ENCODE results near the gene PIK3CD. TPM values are rescaled to one million over a fixed set of nuclear protein-coding genes. Genes with fewer than 3 reads are reported as not detected.

Gene PIK3CD
- total and polyA plus RNA-seq, 4 donors, result 1.8 to 11.3 (median 3.4) TPM

GRCh38 chr1:9729523-9729922 lies 78.0 kb downstream of the PIK3CD start:
- Histone ChIP-seq H3K36me3 (ENCODE audit: control insufficient read depth in 4 of 4, insufficient read depth in 3 of 4, low read depth in 1 of 4, low read length in 3 of 4) (peaks cover 0 to 16% (median 4%) of the 10 kb centered on the region in 4 donors), H3K9ac (ENCODE audit: low read depth in 1 of 2, low read length in 2 of 2) (no peak overlapping the region), H3K27ac (ENCODE audit: low read depth in 1 of 2, low read length in 2 of 2) (no peak overlapping the region), H3K9me3 (ENCODE audit: control insufficient read depth in 4 of 4, low read length in 3 of 4) (no peaks in the 10 kb centered on the region), H3K27me3 (ENCODE audit: control insufficient read depth in 4 of 4, insufficient read depth in 4 of 4, low read length in 3 of 4) (no peaks in the 10 kb centered on the region), H3K4me1 (ENCODE audit: control insufficient read depth in 4 of 4, insufficient read depth in 4 of 4, low read length in 3 of 4) (peaks cover 0 to 5% (median 1%) of the 10 kb centered on the region in 4 donors), H3K4me3 (ENCODE audit: low read depth in 1 of 3, low read length in 3 of 3) (no peak overlapping the region)
- 93% methylated on average over 12 of the region's 12 CpGs for WGBS
- no peak for TF ChIP-seq HNF4G (IDR thresholded peaks at IDR 0.05)
- no peak for TF ChIP-seq FOXA2 (IDR thresholded peaks at IDR 0.05)
- TF ChIP-seq RAD21 (IDR thresholded peaks at IDR 0.05), result no peak
- TF ChIP-seq MAX (IDR thresholded peaks at IDR 0.05), result no peak
- TF ChIP-seq JUND (IDR thresholded peaks at IDR 0.05), result no peak
- TF ChIP-seq CTCF (IDR thresholded peaks at IDR 0.05; ENCODE audit: low read depth, low read length, missing input control), result no peak
- TF ChIP-seq FOXA1 (IDR thresholded peaks at IDR 0.05), result no peak
- TF ChIP-seq NR2F2 (IDR thresholded peaks at IDR 0.05), result no peak
- no peak for TF ChIP-seq YY1 (IDR thresholded peaks at IDR 0.05)
- TF ChIP-seq EGR1 (IDR thresholded peaks at IDR 0.05; ENCODE audit: low read depth in 2 of 2), result no peak
- no peak for TF ChIP-seq REST (IDR thresholded peaks at IDR 0.05)
- TF ChIP-seq SP1 (IDR thresholded peaks at IDR 0.05), result no peak
- TF ChIP-seq GABPA (IDR thresholded peaks at IDR 0.05 in 1 of 2, conservative IDR thresholded peaks at IDR 0.05 in 1 of 2), result no peak
- TF ChIP-seq TAF1 (conservative IDR thresholded peaks at IDR 0.05), result no peak
- no peak for TF ChIP-seq RXRA (IDR thresholded peaks at IDR 0.05)
- DNase-seq (ENCODE audit: low spot score), result no peak

GRCh38 chr1:9730096-9730901 lies 78.8 kb downstream of the PIK3CD start:
- DNase-seq (ENCODE audit: low spot score), result no peak
- Histone ChIP-seq H3K9ac (ENCODE audit: low read depth in 1 of 2, low read length in 2 of 2) (no peak overlapping the region), H3K4me3 (ENCODE audit: low read depth in 1 of 3, low read length in 3 of 3) (no peak overlapping the region), H3K27me3 (ENCODE audit: control insufficient read depth in 4 of 4, insufficient read depth in 4 of 4, low read length in 3 of 4) (no peaks in the 10 kb centered on the region), H3K4me1 (ENCODE audit: control insufficient read depth in 4 of 4, insufficient read depth in 4 of 4, low read length in 3 of 4) (peaks cover 0 to 5% (median 1%) of the 10 kb centered on the region in 4 donors), H3K27ac (ENCODE audit: low read depth in 1 of 2, low read length in 2 of 2) (no peak overlapping the region), H3K36me3 (ENCODE audit: control insufficient read depth in 4 of 4, insufficient read depth in 3 of 4, low read depth in 1 of 4, low read length in 3 of 4) (peaks cover 0 to 16% (median 7%) of the 10 kb centered on the region in 4 donors), H3K9me3 (ENCODE audit: control insufficient read depth in 4 of 4, low read length in 3 of 4) (no peaks in the 10 kb centered on the region)
- whole genome bisulfite sequencing, result 90% methylated on average over 45 of the region's 45 CpGs
- TF ChIP-seq FOXA2 (IDR thresholded peaks at IDR 0.05) (no peak), MAX (IDR thresholded peaks at IDR 0.05) (no peak), REST (IDR thresholded peaks at IDR 0.05) (no peak), HNF4A (conservative IDR thresholded peaks at IDR 0.05) (no peak), NR2F2 (IDR thresholded peaks at IDR 0.05) (no peak), GABPA (IDR thresholded peaks at IDR 0.05 in 1 of 2, conservative IDR thresholded peaks at IDR 0.05 in 1 of 2) (no peak), YY1 (IDR thresholded peaks at IDR 0.05) (no peak), CTCF (IDR thresholded peaks at IDR 0.05; ENCODE audit: low read depth, low read length, missing input control) (no peak)

Data from liver (tissue), 9 donors.